NCI-H146 treated with DMSO at 0.1 percent for 48 hours (cell line): Measurements from ENCODE around the gene CCDC144A.
"Not testable (repeated sequence)": the region's sequence is repeated elsewhere in the genome, so short reads cannot be mapped to it uniquely, and the experiment has no call there.

Experiments used
- DNase-seq: peaks from one replicate; lab custom pipeline; 2025; ENCODE audit not compliant: unreplicated experiment; lab: John Stamatoyannopoulos, UW

CCDC144A gene

GRCh38 chr17:16750515-16750914 is 60.5 kb downstream of the CCDC144A start:
- not testable (repeated sequence) for DNase-seq

GRCh38 chr17:16751224-16751923 is 61.3 kb downstream of the CCDC144A start:
- DNase-seq = peak; percentile 8

DNA sequence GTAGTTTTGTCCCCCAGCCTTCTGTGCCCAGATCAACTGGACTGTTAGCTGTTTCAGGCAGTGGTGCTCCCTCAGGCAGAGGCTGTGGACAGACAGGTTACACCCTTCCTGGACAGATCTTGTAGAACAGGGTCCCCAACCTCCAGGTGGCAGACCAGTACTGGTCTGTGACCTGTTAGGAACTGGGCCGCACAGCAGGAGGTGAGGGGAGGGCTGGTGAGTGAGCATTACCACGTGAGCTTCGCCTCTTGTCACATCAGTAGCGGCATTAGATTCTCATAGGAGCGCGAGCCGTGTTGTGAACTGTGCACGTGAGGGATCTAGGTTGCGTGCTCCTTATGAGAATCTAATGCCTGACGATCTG is 61.9 kb downstream of the CCDC144A start:
- not testable (repeated sequence) for DNase-seq

GRCh38 chr17:16757520-16757919 is 67.5 kb downstream of the CCDC144A start:
- not testable (repeated sequence) for DNase-seq

DNA sequence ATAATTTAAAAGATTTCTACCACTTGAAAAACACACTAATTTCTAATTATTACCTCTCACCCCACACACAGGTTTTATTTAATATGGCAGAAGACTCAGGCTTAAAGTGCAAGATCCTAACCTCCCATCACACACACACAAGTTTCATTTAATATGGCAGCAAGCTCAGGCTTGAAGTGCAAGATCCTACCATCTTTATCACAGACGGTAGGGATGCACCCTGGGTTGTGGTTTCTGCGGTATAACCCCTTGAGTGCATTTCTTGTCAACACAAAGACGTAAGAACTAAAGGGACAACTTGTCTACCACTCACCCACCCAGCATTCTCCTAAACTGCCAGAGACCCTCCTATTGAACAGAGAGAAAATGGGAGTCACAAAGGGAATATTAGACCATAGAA is 68.1 kb downstream of the CCDC144A start:
- not testable (repeated sequence) for DNase-seq

DNA sequence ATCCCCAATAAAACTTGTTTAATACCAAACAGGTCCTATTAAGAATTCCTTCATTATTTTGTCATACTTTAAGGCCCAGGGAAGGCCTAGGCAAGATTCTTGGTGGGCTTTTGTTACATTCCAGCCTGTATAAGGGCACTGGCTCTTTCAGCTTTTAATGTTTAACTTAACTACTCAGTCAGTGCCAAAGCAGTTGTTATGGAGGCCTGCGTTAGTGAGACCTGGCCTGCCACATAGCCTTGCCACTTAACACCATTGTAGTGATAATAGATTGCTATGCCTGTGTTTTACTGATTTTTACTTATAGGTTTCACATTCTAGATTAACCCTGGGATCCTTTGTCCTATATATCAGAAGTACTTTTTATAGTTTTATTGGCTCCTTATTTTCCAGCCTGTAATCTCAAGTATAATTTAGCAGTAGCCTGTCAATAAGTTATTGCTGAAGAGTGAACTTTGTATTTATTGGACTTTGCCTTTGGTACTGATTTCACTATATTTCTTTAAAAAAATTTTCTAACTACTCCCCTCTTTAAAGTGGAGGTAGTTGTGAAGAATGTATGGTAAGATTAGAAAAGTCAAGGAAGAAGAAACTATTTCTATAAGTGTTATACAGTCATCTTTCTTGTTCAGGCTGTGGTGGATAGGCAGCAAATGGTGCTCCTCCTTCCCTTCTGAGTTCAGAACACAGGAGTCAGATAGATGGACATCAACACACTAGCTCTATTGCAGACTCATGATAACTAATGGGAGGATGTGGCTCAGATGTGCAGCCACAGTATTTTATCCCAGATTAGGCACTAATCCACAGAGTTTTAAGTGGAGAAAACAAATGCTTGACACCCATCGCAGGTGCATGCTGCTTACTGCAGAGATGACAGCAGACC is 78.5 kb downstream of the CCDC144A start:
- DNase-seq = not testable (repeated sequence)

DNA sequence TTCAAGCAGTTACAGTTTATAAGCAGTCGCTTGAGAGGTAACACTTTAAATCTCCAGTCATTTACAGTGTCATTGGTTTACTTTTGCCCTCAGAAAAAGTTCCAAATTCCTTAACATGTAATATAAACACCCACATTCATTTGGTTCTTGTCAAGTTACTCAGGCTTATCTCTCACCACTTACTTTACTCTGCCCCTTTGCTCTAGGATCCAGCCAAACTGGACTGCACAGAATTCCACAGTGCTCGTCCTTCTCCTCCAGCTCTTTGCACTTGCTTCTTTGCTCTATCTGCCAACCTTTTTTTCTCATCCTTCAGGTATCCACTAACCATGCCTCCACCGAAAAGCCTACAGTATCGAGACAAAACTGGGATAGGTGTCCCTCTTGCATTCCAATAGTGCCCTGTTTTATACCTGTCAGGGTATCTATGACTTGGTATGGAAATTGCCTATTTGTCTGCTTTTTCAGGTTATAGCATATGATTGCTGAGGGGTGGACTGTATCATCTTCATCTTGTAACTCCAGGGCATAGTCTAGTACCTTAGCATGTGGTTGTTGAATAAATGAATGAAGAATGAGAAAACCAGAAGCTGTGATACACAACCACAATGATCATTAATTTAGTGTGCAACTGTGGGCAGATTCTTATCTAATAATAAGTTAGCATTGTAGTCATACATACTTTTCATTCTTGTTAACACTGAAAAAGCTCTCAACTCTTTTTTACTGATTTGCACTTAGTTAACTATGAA is 82.5 kb downstream of the CCDC144A start:
- DNase-seq = not testable (repeated sequence)

DNA sequence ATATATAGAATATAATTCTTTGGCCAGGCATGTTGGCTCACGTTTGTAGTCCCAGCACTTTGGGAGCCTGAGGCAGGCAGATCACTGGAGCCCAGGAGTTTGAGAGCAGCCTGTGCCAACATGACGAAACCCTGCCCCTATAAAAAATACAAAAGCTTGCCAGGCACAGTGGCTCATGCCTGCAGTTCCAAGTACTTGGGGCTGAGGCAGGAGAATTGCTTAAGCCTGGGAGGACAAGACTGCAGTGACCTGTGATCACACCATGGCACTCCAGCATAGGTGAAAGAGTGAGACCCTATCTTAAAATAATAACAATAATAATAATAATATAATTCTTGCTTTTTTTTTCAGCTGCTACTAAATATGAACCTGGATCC is 83.1 kb downstream of the CCDC144A start:
- DNase-seq = not testable (repeated sequence)

GRCh38 chr17:16787851-16788250 is 97.8 kb downstream of the CCDC144A start:
- not testable (repeated sequence) for DNase-seq

- DNase-seq = not testable (repeated sequence)
Measured at GRCh38 chr17:16788889-16789536, 99.0 kb downstream of the CCDC144A start.

DNA sequence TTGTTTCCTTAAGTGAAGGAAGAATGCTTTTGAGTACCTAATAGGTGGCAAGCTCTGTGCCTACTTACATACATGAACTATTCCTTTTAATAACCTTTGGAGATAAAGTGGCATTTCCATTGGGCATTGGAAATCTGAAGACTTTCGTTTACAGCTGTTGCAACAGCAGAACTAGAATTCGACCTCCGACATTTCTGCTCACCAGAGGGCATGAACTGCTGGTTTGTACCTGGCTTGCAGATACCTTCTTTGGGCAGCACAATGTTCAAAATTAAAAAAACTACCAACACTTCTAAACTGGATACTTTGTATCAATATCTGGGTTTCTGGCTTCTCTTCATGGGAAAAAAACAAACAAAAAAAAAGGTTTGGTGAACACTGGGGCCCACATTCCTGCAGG is 99.6 kb downstream of the CCDC144A start:
- DNase-seq = not testable (repeated sequence)

- DNase-seq = not testable (repeated sequence)
Measured at GRCh38 chr17:16790313-16790871, 100.4 kb downstream of the CCDC144A start.

DNA sequence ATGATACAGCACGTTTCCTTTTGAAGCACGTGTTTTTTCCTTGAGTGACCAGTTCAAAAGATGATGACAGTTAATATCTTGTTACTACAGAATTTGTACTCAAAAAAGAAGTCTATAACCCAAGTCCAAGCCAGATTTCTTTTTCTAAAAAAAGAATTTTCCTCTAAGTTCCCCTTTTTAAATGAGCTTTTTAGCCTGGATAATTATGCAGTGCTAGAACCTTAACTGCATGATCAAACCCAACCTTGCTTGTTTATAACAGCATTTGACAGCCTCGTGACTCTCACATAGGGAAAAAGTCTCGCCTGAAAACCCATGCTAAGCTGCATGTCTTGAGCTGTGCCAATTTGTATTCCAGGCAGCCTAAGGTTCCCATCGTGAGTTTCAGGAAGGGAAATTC is 104.2 kb downstream of the CCDC144A start:
- DNase-seq = not testable (repeated sequence)

GRCh38 chr17:16795894-16796293 is 105.9 kb downstream of the CCDC144A start:
- DNase-seq = not testable (repeated sequence)

GRCh38 chr17:16804851-16805250 is 114.8 kb downstream of the CCDC144A start:
- DNase-seq = not testable (repeated sequence)

DNA sequence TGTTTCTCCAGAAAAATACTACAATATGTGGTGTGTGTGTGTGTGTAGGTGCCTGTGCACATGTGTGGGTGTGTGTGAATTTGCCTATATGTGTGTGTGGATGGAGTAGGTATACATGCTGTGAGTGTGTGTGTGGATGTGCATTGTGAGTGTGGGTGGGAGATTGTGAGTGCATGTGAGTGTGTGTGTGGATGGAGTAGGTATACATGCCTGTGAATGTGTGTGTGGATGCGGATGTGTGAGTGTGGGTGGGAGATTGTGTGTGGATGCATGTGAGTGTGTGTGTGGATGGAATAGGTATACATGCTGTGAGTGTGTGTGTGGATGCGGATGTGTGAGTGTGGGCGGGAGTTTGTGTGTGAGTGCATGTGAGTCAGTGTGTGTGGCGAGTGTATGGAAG is 116.6 kb downstream of the CCDC144A start:
- DNase-seq = not testable (repeated sequence)

DNA sequence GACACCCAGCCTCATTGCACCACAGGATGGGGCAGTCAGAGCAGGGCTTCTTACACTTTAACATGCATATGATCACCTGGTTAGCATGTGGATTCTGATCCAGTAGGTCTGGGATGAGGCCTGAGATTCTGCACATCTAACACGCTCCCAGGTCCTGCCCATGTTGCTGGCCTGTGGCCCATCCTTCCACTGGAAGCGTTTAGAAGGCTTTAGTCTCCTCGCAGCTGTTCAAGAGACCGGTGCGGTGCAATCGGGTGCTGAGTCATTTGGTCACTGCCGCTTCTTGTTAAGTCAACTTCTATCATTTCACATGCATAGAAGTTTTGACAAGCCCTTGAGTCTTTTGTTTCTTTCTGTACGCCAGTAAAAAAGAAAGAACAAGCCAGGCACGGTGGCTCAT is 117.6 kb downstream of the CCDC144A start:
- not testable (repeated sequence) for DNase-seq

- DNase-seq = not testable (repeated sequence)
Measured at GRCh38 chr17:16810236-16810635, 120.2 kb downstream of the CCDC144A start.

DNA sequence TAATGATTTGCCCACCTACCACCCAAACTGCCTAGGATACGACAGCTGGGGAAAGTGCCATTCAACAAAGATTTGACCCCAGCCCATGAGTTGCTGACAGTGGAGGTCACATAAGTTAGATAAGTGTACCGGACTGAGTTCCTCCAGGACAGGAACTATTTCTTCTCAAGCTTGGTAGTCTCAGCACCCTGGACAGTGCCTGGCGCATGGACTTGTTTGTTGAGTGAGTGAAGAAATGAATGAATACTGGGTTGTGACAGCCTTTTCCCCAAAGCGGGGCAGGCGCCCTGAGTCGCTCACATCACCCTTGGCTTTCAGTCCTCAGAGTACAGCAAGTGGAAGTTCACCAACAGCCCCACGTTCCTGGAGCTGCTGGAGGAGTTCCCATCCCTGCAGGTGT is 122.1 kb downstream of the CCDC144A start:
- not testable (repeated sequence) for DNase-seq

DNA sequence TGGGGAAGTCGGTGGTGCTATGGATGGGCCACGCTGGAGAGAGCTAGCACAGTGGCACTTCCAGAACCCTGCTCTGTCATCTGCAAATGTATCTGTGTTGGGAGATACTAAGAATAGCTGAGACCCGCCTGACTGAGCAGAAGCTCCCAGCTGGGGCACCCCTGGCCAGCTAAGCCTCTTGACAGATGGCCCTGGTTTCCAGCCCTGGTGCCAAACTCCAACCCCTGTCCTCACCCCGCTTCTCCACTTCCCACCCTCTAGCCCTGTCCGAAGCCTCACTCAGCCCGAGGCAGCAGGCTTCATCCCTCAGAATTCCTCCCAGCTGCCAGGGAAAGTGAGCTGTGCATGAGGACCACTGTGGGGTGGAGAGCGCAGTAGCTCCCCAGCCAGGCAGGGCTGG is 124.4 kb downstream of the CCDC144A start:
- no peak for DNase-seq

- no peak for DNase-seq
Measured at GRCh38 chr17:16817201-16817600, 127.2 kb downstream of the CCDC144A start.
